GM21423 (cell line): ENCODE data around the gene STRC.
"Not testable (repeated sequence)": the region's sequence is repeated elsewhere in the genome, so short reads cannot be mapped to it uniquely, and the experiment has no call there.

Experiments used
- ATAC-seq: cut with Tn5 transposase; IDR thresholded peaks from one replicate; pipeline ENCODE4 v1.9.1; 2021; ENCODE audit warnings: mild to moderate bottlenecking, moderate library complexity; ENCODE audit not compliant: unreplicated experiment

The STRC gene

DNA sequence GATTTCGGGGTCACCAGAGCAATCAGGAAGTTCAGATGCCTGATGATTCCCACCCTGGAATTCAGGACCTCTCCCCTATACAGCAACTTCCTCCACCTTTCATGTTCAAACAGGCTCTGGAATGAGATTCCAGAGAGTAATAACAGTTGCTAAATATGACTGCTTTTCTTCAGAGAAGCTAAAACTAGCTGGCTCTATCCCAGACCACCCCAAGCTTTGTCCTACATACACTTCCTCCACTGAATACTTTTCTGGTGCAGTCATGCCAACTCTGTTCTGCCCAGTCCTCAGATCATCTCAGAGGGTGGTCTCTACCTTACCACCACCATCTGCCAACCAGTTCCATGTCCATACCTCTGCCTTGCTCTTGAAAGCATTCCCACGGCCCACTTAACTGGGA is 52.0 kb downstream of the STRC start:
- ATAC-seq = not testable (repeated sequence)

DNA sequence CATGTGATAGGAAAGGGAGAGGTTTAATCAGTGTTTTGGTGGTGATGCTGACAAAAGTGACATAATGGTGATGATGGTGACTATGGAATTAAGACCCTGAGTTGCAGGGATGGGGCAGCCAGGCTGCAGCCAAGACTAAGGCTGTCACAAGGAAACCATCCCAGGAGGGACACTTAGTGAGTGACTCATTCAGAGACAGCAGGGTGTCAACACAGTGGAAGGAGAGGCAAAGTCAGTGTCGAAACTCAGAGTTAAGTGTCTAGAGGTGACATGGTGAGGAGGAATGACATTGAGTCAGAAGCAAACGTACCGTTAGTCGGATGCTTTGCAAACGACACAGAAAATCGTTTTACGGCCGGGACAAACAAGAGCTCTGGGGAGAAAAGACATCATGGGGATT is 54.8 kb downstream of the STRC start:
- ATAC-seq = not testable (repeated sequence)

DNA sequence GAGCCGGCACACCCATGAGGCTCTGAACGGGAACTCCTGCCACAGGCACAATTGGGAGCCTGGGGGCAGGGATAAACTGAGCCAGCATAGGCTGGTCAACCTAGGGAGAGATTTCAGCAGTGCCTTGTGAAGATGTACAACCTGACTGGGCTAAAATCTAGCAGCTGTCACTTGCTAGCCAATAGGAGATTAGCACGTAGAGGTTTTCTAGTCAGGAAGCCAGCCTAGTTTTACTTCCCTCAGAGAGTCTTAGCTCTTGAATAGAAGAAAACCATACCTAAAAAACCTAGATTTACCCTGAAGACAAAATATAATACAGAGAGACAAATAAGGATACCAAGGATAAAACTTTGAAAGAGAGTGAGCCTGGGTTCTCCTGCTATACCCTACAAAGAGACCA is 55.8 kb downstream of the STRC start:
- not testable (repeated sequence) for ATAC-seq

DNA sequence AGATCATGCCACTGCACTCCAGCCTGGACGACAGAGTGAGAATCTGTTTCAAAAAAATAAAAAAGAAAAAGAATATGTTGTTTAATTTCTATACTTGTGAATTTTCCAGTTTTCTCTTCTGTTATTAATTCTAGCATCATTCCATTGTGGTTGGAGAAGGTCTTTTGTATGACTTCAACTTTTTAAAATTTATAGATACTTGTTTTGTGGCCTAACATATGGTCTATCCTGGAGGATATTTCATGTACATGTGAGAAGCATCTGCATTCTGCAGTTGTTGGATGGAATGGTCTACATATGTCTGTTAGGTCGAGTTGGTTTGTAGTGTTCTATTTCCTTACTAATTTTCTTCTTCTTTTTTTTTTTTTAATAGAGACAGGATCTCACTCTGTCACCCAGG is 65.6 kb downstream of the STRC start:
- ATAC-seq = no peak

DNA sequence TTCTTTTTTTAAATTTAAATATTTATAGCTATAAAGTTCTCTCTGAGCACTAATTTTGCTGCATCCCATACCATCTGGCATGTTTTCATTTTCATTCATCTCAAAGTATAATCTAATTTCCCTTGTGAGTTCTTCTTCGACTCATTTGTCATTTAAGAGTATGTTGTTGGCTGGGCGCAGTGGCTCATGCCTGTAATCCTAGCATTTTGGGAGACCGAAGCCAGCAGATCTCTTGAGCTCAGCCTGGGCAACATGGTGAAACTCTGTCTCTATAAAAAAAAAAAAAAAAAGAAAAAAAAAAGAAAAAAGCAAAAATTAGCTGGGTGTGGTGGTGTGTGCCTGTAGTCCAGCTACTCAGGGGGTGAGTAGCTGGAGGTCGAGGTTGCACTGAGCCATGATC is 66.3 kb downstream of the STRC start:
- no peak for ATAC-seq

DNA sequence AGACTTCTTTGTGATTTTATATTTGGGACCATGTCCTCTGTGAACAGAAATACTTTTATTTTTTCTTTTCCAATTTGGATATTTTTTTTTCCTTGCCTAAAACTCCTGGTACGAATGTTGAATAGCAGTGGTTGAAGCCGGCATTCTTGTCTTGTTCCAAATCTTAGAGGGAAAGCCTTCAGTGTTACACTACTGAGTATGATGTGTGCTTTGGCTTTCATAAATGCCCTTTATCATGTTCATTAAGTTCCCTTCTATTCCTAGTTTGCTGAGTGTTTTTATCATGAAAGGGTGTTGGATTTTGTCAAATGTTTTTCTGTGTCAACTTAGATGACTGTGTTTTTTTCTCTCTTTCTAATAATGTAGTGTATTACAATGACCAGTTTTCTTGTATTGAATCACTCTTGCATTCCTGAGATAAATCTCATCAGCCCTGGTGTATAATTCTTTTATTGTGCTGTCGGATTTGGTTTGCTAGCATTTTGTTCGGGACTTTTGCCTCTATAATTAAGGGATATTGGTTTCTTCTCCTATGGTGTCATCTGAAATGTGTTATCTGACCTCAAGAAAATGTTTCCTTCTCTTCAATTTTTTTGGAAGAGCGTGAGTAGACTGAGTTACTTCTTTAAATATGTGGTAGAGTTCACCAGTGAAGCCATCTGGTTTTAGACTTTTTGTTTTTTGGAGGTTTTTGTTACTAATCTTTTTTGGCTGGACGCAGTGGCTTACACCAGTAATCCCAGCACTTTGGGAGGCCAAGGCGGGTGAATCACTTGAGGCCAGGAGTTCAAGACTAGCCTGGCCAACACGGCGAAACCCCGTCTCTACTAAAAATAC is 67.9 kb downstream of the STRC start:
- ATAC-seq = no peak
